DMS 273 treated with DMSO at 0.1 percent for 48 hours (cell line): ENCODE results near the gene GATB.

Experiments used
- DNase-seq: peaks from one replicate; lab custom pipeline; 2025; lab: John Stamatoyannopoulos, UW

GATB gene

DNA sequence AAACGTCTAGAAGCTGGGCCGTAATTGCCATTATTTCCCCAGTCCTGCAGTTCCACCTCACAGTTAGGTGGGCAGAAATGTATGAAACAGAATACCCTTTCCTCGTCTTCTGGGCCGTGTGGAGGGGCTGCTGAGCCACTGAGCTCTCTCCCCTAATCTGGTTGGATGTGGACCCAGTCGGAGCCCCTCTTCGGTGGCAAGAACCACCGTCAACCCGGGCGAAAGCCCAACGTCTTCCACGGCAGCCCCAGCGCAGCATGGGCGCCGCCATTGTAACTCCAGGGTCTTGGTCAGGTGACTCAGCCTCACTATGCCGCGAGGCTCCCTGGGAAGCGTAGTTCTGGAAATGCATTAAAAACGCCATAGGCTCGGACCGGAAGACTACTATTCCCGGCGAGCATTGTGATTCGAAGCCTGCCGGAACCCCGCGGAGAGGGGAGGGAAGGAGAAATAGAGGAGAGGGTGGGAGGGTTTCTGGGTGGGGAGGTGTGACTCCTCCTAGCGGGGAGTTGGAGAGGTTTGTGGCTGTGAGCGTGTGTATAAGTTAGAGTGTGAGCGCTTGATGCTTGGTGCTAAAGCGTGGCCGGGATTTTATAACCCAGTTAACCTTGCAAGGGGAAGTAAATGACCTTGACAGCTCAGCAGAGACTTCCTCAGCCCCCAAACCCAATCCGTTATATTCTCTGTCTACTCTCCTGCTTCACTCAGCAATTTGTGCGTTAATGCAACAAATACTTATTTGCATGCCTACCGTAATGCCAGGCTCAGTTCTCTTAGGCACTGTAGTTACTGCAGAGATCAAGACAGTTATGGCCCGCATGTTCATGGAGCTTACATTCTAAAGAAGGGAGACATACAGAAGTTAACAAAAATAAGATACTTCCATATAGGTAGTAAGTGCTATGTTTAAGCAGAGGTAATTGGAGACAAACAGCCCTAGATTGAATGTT is at the start of gene GATB:
Gene GATB, minus strand, starts transcription at position 296 of the 950 bp plus-strand sequence. Its CDS starts 25 bp downstream, at position 271.
- DNase-seq, result peak; percentile 92

DNA sequence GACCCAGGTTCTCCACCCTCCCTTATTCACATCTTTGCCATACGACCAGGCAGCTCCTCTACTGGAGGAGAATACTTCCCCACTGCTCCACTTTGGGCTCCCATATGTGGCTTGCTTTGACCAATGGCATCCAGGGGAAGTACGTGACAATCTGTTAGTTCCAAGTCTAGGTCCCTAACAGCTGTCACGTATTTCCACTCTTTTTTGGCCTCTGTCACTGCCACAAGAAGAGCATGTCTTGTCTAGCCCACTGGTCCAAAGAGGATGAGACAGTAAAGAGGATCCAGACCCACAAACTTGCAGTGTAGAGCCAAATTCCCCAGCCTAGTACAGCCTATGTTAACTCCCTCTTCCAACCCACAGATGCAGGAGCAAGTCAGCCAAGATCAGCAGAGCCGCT is 49.7 kb upstream of the GATB start:
- no peak for DNase-seq

GRCh38 chr4:151809716-151810115 is 48.9 kb upstream of the GATB start:
- DNase-seq, result no peak

DNA sequence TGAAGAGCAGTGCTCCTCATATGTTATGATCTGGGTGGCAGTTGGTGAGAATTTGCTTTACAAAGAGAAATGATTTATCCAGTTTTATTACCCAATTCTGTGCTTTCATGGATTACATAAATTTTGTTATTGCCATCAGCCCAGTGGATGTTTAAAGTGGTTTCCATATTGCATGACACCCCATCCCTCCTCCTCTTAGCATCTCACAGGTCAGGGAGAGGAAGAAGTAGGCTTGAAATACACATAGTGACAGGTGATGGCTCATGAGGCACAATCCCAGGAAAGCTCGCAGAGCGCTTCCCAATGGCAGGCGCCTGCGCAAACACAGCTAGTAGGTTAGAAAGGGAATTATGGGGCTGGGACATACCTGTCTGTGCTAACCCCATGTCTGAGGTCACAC is 47.7 kb upstream of the GATB start:
- DNase-seq, result no peak

GRCh38 chr4:151808120-151808529 is 47.3 kb upstream of the GATB start:
- DNase-seq, result no peak

DNA sequence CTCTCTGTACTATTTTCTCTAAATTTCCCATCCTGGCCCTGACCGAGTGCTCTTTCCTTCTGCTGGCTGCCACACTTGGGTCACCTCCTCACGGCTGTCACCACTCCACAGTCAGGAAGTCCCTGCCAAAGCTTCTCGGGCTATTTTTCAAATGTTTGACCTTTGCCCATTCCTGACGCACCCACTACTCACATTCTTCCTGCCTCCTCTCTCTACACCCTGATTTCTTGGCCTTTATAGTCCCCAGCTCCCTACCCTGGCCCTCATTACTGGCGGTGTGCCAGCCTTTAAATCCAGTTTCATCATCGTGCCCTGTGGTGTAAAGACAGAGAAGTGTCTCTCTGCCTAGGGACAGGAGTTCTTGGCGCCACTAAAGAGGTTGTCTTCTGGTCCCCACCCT is 46.4 kb upstream of the GATB start:
- DNase-seq, result no peak

- no peak for DNase-seq
These were observed 45.7 kb upstream of the GATB start for GRCh38 chr4:151806511-151806927.

DNA sequence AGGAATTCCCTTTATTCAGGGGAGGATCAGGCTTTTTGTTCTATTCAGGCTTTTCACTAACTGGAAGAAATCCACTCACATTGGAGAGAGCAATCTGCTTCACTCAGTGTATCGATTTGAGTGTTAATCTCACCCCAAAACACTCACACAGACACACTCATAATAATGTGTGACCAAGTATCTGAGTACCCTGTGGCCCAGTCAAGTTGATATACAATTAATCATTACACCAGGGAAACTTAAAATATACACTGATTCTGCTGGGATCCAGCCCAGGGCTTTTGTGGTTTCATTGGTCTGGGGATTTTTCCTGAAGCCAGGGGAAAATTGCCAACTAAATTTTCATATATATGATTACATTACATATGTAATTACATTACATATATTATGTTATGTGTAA is 44.0 kb upstream of the GATB start:
- DNase-seq, result no peak

DNA sequence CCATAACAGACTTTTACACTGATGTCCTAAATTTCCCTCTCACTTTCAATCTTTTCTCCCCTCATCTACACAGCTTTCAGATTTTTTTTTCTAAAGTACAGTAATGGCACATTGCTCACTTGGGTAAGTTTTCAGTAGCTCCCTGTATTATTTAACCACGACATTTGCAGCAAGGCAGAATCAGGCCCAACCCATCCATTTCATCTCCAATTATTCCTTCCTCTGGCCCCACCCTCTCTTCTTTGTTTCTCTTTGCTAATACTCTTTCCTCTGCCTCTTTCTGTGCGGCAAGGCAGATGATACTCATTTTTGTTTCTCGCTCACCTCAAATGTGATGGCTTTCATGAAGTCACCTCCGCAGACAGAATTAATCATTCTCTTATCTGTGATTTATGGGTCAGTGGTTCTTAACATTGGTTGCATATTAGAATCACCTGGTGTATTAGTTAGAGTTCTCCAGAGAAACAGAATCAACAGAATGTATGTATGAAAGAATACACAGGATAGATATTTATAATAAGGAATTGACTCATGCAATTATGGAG is 43.4 kb upstream of the GATB start:
- DNase-seq, result no peak

- no peak for DNase-seq
These were observed 42.4 kb upstream of the GATB start for GRCh38 chr4:151803246-151803645.

- DNase-seq, result no peak
These were observed 41.0 kb upstream of the GATB start for GRCh38 chr4:151801547-151802516.

GRCh38 chr4:151799417-151800012 is 38.7 kb upstream of the GATB start:
- no peak for DNase-seq

DNA sequence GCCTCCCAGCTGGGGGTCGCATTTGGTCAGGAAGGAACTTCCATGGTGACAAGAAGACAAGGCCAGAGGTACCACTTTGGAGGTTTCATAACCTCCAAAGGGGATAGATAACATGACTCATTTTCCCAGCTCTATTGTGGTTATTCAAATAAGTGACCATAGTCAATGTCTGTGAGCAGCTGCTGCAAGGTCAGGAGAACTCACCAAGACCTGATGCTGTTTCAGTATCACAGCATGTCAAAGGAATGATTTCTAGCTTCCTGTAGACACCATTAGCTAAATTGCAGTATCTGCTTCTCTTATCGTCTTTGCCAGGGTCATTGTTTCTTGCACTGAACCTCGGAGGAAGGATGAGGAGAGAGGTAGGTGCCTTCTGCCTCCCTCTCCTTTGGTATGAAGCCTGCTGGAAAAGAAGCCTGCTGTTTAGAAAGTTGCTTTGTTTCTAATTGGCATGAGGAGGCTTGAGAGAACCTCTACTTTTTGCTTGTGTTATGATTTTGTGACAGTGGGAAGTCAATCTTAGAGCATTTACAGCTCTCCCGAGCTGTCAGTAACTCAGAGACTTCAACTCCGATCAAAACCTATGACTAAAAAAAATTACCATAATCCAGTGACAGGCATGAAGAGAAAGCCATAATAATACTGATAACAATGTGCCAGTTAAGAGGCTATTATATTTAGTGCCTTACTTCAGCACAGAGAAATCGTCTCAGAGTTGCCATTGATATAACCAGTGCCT is 38.0 kb upstream of the GATB start:
- DNase-seq, result no peak

DNA sequence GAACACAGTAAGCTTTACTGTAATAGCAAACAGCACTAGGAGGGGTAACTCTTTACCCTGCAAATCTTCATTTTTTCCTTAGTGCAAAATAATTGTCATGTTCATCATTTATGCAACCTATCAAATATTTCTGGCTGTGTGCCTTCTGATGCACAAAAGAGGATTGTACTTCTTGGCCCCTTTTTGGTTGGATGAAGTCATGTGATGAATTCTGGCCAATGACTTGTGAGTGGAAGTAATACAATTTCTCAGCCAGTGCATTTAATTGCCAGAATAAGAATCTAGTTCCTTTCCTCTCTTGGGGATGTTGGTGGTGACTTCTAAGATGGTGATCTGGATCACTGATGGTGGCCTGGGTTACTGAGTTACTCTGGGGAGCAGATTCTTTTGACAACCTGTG is 37.0 kb upstream of the GATB start:
- no peak for DNase-seq

DNA sequence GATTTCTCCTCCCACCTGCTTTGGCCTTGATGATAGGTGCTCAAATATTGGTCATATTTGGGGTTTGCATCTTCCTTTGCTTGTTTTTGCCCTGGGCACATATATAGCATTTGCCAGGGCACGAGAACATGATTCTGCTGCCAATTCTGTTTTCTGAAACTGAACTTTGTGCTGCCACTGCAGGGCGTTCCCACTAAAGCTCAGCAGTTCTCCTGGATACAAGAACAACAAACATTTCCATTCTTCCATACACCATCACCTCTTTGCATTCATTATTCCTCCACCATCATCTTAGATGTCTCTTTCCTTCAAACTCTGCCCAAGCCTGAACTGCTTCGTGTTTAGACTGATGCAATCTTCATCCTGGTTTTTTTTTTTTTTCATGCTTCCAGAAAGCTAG is 36.3 kb upstream of the GATB start:
- DNase-seq, result no peak

- no peak for DNase-seq
These were observed 35.3 kb upstream of the GATB start for GRCh38 chr4:151796106-151796505.

- DNase-seq, result no peak
These were observed 32.2 kb upstream of the GATB start for GRCh38 chr4:151792995-151793394.

DNA sequence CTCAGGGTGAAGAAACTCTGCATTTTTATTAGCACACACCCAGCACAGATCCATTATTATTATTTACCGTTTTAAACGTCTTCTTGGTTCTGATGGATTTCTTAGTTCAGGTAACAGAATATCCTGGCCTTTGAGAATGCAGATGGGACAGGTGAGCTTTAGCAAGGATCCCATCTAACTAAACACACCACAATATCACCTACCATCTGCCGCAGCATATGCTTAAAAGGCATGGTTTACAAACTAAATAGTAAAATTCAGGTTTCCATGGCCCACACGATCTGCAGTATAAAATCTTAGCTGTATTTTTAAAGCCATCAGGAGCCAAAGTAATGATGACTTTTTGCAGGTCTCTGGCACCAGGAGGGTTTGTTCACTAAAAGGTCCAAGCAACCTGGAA is 31.7 kb upstream of the GATB start:
- no peak for DNase-seq

- DNase-seq, result no peak
These were observed 27.2 kb upstream of the GATB start for GRCh38 chr4:151788021-151788420.

GRCh38 chr4:151786158-151786495 is 25.3 kb upstream of the GATB start:
- DNase-seq, result no peak

DNA sequence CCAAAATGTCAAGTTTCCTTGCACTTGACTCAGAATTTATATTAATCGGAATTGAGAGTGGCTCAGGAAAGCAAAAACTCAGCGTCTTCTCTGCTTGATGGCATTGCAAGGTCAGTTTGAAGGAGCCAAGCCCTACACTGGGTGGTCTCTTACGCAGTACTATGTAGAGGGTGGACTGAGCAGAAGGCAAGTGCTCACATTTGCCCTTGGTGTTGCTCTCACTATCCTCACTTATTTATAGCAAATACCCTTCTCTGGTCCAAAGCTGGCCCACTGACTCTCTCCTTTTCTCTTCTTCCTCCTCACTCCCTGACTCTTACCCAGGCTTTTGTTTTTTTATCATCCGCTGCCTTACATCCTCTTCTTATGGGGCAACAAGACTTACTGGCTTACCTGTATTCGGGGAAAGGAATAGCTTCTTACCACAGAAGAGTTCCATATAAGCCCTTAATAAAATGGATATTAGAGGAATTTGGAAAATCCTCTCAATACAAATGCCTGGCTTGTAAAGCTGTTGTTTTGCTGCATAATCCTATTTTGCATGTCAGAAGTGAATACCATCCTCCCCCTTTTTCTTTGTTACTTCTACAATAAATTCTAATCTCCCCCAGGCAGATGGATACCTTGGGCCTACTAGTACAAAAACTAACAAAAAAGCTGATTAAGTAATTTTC is 24.8 kb upstream of the GATB start:
- no peak for DNase-seq
